Heart left ventricle (tissue), 16 donors: Measurements from ENCODE around the gene MVB12B. TPM values are rescaled to one million over a fixed set of nuclear protein-coding genes. Genes with fewer than 3 reads are reported as not detected.

Source experiments
- ATAC-seq, 4 donors: fragments of 200-7000 bp; cut with Tn5 transposase; one replicate each; pipeline ENCODE4 v1.9.1; 2020 to 2022; ENCODE audit warnings: moderate library complexity in 4 of 4, mild to moderate bottlenecking in 3 of 4, moderate number of reproducible peaks in 1 of 4
- DNase-seq, 5 donors: peaks; one replicate each; pipeline ENCODE4 v3.0.0-alpha.2; 2020
- H3K27ac ChIP-seq, 12 donors: fragments of 200-600 bp; sonication (generic) in 4 of 12; one replicate each; pipeline versions ENCODE4 v1.5.0 to v1.8.0; 2016 to 2022; ENCODE audit warnings: mild to moderate bottlenecking in 2 of 12
- H3K27me3 ChIP-seq, 9 donors: fragments of 200-600 bp; sonication (generic) in 2 of 9; one replicate each; pipeline versions ENCODE4 v1.5.1 to v1.8.0; 2016 to 2022; ENCODE audit warnings: mild to moderate bottlenecking in 3 of 9
- H3K36me3 ChIP-seq, 9 donors: fragments of 200-600 bp; sonication (generic) in 2 of 9; one replicate each; pipeline versions ENCODE4 v1.5.0 to v1.8.0; 2018 to 2022; ENCODE audit warnings: mild to moderate bottlenecking in 2 of 9
- H3K4me1 ChIP-seq, 12 donors: fragments of 200-600 bp; sonication (generic) in 4 of 12; one replicate each; pipeline versions ENCODE4 v1.5.0 to v1.8.0; 2016 to 2022; ENCODE audit warnings: mild to moderate bottlenecking in 3 of 12
- H3K4me3 ChIP-seq, 12 donors: fragments of 200-600 bp; sonication (generic) in 4 of 12; one replicate each; pipeline versions ENCODE4 v1.5.0 to v1.8.0; 2017 to 2022; ENCODE audit warnings: mild to moderate bottlenecking in 9 of 12, moderate library complexity in 4 of 12
- H3K9me3 ChIP-seq, 12 donors: fragments of 200-600 bp; sonication (generic) in 4 of 12; one replicate each; pipeline versions ENCODE4 v1.5.0 to v1.8.0; 2016 to 2022; ENCODE audit warnings: mild to moderate bottlenecking in 1 of 12
- CTCF ChIP-seq, 12 donors: fragments of 200-600 bp; sonication (generic) in 4 of 12; IDR thresholded peaks; one replicate each; pipeline versions ENCODE4 v1.5.0 to v1.8.0; 2018 to 2022; ENCODE audit warnings: antibody characterized with exemption in 12 of 12, mild to moderate bottlenecking in 5 of 12
- POLR2A ChIP-seq, 2 donors: fragments of 450-650 bp; IDR thresholded peaks; one replicate each; pipeline ENCODE4 v1.6.1; 2017; ENCODE audit warnings: antibody characterized with exemption in 2 of 2, mild to moderate bottlenecking in 2 of 2, moderate library complexity in 2 of 2
- WGBS, 4 donors: extraction: QIAGEN DNeasy Blood & Tissue Kit in 2 of 4; methylation state at CpG; one replicate each; pipeline versions ENCODE4 v1.1.5 to v1.1.7; 2013 to 2018; 5-methylcytosine and 5-hydroxymethylcytosine counted together
- intact Hi-C, 10 donors: fragments of 100-400 bp; cut with DNase I; formaldehyde crosslinking; loops; one replicate each; pipeline versions ENCODE4 v1.11.1 to v1.14.2; 2022
- polyA plus RNA-seq, 2 donors: library from polyadenylated mRNA; stranded (reverse); fragments of 200-250 nt; gene quantifications; one replicate each; pipeline ENCODE4 v1.2.3, GENCODE V29; 2013
- total RNA-seq, 9 donors: library from RNA; depleted of rRNA in 2 of 9; stranded (reverse); fragments of >200 nt in 2 of 9; fragmentation: NEBNext Ultra II Directional in 3 of 9; extraction: Animal tissue kit (Norgen Biotek cat#: 25700) in 3 of 9; gene quantifications; one replicate each; pipeline versions ENCODE4 v1.1.0 to v1.2.4, GENCODE V29; 2016 to 2023
- donor health status: ischemic (EF 13 %, LVEDD 7.1; RV severe dilation, severe dysfunction).
- donor health status: healthy with polysubstance abuse.
- donor health status: DM: no; HTN: yes; CAD: no.
- donor health status: DM: no; HTN: no; CAD: no.
- donor health status: ischemic (EF 25% LVEDD 6.9; RV normal size, moderate dysfunction).
- donor health status: ischemic (EF 25% LVEDD 5.7; RV mildly dilated, moderate dysfunction).
- donor health status: healthy.
- donor health status: DM: yes; HTN: yes; CAD: no.
- donor health status: ischemic (EF 35%, LVEDD 5.7; RV mildly dilated, moderate dysfunction).
- donor health status: nonischemic (EF 11% LVEDD 7.7; RV severe dilation, severe dysfunction).
- donor health status: DM: yes; HTN: yes; CAD: no.
- donor health status: PGD.
- donor health status: ischemic (EF 29% LVEDD 5.4; RV normal size, mild dysfunction).
- donor health status: nonischemic (EF 23%, LVEDD 6.1; RV moderate dilation, normal function).

MVB12B gene
- total and polyA plus RNA-seq, 11 donors: 4.9 to 16.2 (median 11.0) TPM

DNA sequence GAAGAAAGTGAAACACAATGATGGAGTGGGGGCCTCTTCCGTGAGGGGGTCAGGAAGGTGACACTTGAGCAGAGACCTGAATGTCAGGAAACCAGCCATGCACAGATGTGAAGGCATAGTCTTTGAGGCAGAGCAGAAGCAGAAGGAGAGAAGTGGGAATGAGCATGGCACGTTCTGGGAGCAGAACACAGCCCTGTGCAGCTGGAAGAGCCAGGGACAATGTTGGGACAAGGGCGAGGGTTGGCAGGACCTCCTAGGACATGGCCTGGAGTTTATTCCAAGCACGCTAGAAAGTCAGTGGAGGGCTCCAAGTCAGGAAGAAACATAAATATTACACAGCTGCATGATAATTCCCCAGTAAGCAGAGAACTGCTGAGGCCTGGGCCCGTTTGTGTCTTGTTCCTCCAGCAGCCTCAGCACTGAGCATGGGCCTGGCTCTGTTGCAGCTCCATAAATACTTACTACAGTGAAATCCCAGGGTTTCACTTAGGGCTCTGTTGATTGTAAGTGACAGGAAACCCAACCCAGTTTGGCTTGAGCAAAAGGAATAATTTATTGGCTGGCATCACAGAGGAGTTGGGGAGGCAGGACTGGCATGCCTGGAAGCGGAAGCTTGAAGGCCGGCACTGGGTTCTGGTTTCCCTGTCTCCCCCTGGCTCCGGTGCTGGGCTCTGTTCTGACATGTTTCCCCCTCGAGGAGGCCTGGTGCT is 66.2 kb downstream of the MVB12B start:
- peak; percentile 51 to 73 (median 66) for ATAC-seq

DNA sequence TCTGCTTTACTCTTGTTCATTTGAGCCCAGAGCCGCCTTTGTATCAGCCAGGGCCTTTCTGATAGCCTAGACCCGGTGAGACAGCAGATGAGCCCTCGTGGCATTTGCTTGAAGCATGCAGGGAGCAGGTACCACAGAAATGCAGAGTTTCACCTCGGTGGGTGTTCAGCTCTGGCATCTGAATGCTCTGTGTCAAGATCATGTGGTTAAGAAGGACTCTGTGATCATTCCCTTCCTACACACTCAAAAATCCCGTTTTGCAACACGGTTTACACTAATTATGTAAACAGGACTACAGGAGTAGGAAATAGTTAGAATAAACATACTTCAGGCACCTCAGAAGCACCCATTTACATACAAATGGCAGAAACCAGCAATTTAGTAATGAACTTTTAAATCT is 67.2 kb downstream of the MVB12B start:
- Histone ChIP-seq H3K27me3 (no peaks in the 10 kb centered on the region), H3K9me3 (no peaks in the 10 kb centered on the region), H3K4me3 (no peak overlapping the region), H3K4me1 (peaks cover 0 to 61% (median 19%) of the 10 kb centered on the region in 12 donors), H3K27ac (peak overlapping the region in 2 of 12 donors; percentile 1 to 63), H3K36me3 (peaks cover 0 to 54% (median 26%) of the 10 kb centered on the region in 9 donors)
- ATAC-seq: no peak
- DNase-seq: no peak
- TF ChIP-seq CTCF (IDR thresholded peaks at IDR 0.05) (no peak), POLR2A (IDR thresholded peaks at IDR 0.05) (no peak)
- WGBS, 4 donors: 85 to 93% (median 90%) methylated on average over 6 of the region's 6 CpGs
- intact Hi-C loops: loop anchor here in 6 of 10 donors (5.0 to 10.0 kb wide), 3 partner anchors 67 to 989 kb away; partner anchors contain the start of gene MVB12B (in 2 of the 6)

More for the DNA sequence above, 66.2 kb downstream of the MVB12B start:
- Histone ChIP-seq H3K27ac (peak overlapping the region; percentile 19 to 68 (median 58)), H3K9me3 (no peaks in the 10 kb centered on the region), H3K36me3 (peaks cover 0 to 52% (median 32%) of the 10 kb centered on the region in 9 donors), H3K27me3 (no peaks in the 10 kb centered on the region), H3K4me1 (peaks cover 0 to 64% (median 16%) of the 10 kb centered on the region in 12 donors), H3K4me3 (no peak overlapping the region)
- intact Hi-C loops: loop anchor here in 6 of 10 donors (5.0 to 10.0 kb wide), 3 partner anchors 66 to 988 kb away; partner anchors contain the start of gene MVB12B (in 2 of the 6)
- 52 to 69% (median 55%) methylated on average over 7 to 9 of the region's 9 CpGs for WGBS, 4 donors
- no peak for DNase-seq
- peak in 1 of 12 donors; percentile 12 for TF ChIP-seq CTCF (IDR thresholded peaks at IDR 0.05)
- TF ChIP-seq POLR2A (IDR thresholded peaks at IDR 0.05): no peak

DNA sequence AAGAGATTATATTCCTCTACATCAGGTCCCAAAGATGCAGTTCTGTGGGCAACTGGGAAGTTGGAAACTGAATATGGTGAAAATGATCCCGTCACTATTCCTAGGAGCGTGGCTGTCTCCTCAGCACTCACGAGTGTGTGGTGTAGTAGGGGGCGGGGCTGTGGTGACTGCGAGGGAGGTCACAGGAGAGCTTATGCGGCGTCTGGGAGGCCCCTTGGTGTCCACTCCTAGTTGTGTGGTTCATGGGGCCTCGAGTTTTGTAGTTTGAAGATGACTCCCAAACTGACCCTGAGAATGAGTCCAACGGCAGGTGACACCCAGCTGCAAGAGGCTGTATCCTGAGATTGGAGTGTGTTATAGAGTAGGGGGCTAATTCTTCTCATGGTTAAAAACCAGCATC is 68.2 kb downstream of the MVB12B start:
- DNase-seq (no peak), ATAC-seq (no peak)
- peaks cover 0 to 54% (median 25%) of the 10 kb centered on the region in 9 donors for H3K36me3 ChIP-seq
- H3K27me3 ChIP-seq: no peaks in the 10 kb centered on the region
- WGBS, 4 donors: 89 to 91% (median 91%) methylated on average over 9 of the region's 9 CpGs
- intact Hi-C loops: loop anchor here (5.0 to 10.0 kb wide), 7 partner anchors 68 to 990 kb away; partner anchors contain the start of gene MVB12B (in 2 of the 10)
- peaks cover 0 to 52% (median 19%) of the 10 kb centered on the region in 12 donors for H3K4me1 ChIP-seq
- no peak overlapping the region for H3K27ac ChIP-seq
- no peaks in the 10 kb centered on the region for H3K9me3 ChIP-seq
- H3K4me3 ChIP-seq: no peak overlapping the region
- TF ChIP-seq CTCF (IDR thresholded peaks at IDR 0.05): no peak
- TF ChIP-seq POLR2A (IDR thresholded peaks at IDR 0.05): no peak

DNA sequence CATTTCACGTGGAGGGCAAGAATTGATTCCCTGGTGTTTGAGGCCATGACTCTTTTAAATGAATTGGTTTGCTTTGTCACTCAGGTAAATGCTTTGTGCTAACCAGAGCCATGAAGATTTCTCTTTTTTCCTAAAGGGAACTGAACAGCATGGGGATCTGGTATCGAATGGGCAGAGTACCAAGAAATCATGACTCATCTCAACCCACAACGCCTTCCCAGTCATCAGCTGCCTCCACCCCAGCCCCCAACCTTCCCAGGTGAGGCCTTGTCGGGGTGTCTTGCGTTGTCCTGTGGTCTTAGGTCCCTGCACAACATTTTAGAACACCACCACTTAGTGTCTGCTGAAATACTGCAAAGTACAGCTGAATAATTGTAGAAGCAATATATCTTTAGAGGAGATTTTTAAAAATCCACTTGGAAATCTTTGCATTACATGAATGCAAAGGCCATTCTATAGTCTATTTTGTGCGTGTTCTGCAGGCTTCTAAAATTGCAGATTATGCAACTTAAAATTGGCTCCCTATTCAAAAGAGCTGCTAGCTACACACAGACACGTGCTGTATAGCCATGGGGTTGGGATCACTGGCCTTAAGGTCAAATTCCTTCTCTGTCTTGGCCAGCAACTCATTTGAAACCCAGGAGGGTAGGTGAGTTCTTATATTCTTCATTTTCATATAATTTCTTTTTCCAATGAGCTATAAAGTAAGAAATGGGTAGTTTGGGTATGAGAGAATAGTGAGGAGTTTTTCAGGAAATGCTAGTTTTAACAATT is 69.0 kb downstream of the MVB12B start:
- Histone ChIP-seq H3K27me3 (no peaks in the 10 kb centered on the region), H3K9me3 (no peaks in the 10 kb centered on the region), H3K27ac (no peak overlapping the region), H3K36me3 (peaks cover 0 to 54% (median 25%) of the 10 kb centered on the region in 9 donors), H3K4me3 (no peak overlapping the region), H3K4me1 (peaks cover 0 to 45% (median 21%) of the 10 kb centered on the region in 12 donors)
- ATAC-seq: no peak
- 60 to 78% (median 73%) methylated on average over 7 of the region's 7 CpGs for WGBS, 4 donors
- DNase-seq: no peak
- intact Hi-C loops: loop anchor here in 9 of 10 donors (2.0 to 10.0 kb wide), 6 partner anchors 78 to 991 kb away; no protein-coding TSS in a partner anchor
- TF ChIP-seq POLR2A (IDR thresholded peaks at IDR 0.05): no peak
- TF ChIP-seq CTCF (IDR thresholded peaks at IDR 0.05): no peak
